Testis (tissue), 3 donors: ENCODE results near the gene RAD17. TPM values are rescaled to one million over a fixed set of nuclear protein-coding genes. Genes with fewer than 3 reads are reported as not detected.
A peak's percentile ranks its signal among the peaks of the same experiment; 100 is the strongest.
"Not testable (repeated sequence)": the region's sequence is repeated elsewhere in the genome, so short reads cannot be mapped to it uniquely, and the experiment has no call there.

Experiments
- DNase-seq: peaks from one replicate; pipeline ENCODE4 v3.0.0-alpha.2; 2019
- H3K27ac ChIP-seq, 2 donors: fragments of 200-600 bp; sonication (generic); one replicate each; pipeline ENCODE4 v1.5.1; 2019
- H3K27me3 ChIP-seq: fragments of 200-600 bp; sonication (generic); one replicate; pipeline ENCODE4 v1.5.1; 2019
- H3K36me3 ChIP-seq: fragments of 200-600 bp; sonication (generic); one replicate; pipeline ENCODE4 v1.5.1; 2017; ENCODE audit warnings: low read depth; ENCODE audit errors: missing control alignments
- H3K4me1 ChIP-seq: fragments of 200-600 bp; sonication (generic); one replicate; pipeline ENCODE4 v1.5.1; 2019
- H3K4me3 ChIP-seq, 2 donors: fragments of 200-600 bp; sonication (generic); one replicate each; pipeline ENCODE4 v1.5.1; 2017 to 2019
- H3K9me3 ChIP-seq: fragments of 200-600 bp; sonication (generic); one replicate; pipeline ENCODE4 v1.5.1; 2017
- POLR2A ChIP-seq: fragments of 450-650 bp; IDR thresholded peaks from one replicate; pipeline ENCODE4 v1.6.1; 2017; ENCODE audit warnings: antibody characterized with exemption, mild to moderate bottlenecking, moderate library complexity
- WGBS, 2 donors: methylation state at CpG; one replicate each; pipeline ENCODE4 v1.1.5; 2018; 5-methylcytosine and 5-hydroxymethylcytosine counted together
- intact Hi-C: fragments of 100-400 bp; cut with DNase I; formaldehyde crosslinking; loops from one replicate; pipeline ENCODE4 v1.15.1; 2023; ENCODE audit warnings: low total_unique reads
- polyA plus RNA-seq: library from polyadenylated mRNA; stranded (reverse); fragments of 350-450 nt; fragmentation: Illumina TruSeq; extraction: RNeasy Lipid Tissue Mini Kit (QIAGEN cat#74804); gene quantifications from one replicate; pipeline ENCODE4 v1.2.3, GENCODE V29; 2014; ENCODE audit warnings: low read depth, low replicate concordance; ENCODE audit not compliant: insufficient read depth
- total RNA-seq, 2 donors: library from RNA; depleted of rRNA; stranded (reverse); fragments of >200 nt; gene quantifications; one replicate each; pipeline ENCODE4 v1.2.3, GENCODE V29; 2016
- TF ChIP-seq, protein P1 (sequence below), 3 experiments: fragments of 450-650 bp in 2 of 3; fragments of 200-600 bp in 1 of 3; sonication (generic) in 1 of 3; IDR thresholded peaks; one replicate each; pipeline ENCODE4 v1.5.1; 2016 to 2019; ENCODE audit warnings: antibody characterized with exemption in 3 of 3, mild to moderate bottlenecking in 2 of 3, moderate library complexity in 1 of 3

RAD17 gene
- total and polyA plus RNA-seq, 3 donors from 2014 or later, result 69.4 to 88.2 (median 75.9) TPM

DNA sequence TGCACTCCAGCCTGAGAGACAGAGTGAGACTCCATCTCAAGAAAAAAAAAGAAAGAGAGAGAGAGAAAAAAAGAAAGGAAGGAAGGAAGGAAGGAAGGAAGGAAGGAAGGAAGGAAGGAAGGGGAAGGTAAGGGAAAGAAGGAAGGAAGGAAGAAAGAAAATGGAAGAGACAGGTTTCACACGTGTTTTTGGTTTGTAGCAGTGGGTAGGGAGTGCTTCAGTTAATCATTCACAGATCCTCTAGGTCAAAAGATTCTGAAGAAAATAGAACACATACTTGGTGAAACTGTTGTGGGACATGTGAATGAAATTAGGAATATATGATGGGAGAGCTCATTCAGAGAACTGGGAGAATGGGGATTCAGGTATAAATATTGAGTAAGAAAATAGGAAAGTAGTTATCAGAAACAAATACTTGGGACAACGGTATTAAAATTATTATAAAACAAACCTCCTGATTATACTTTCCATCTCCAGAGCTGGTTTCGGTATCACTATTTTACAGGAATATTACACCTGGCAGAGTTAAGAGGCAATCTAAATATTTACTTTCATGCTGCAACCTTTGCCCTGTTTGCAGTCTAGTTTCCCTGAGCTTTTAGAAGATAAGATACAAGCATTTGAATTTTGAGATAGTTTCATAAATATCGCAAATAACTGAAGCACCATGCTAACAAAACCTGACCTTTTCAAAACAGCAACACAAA is 82.5 kb downstream of the RAD17 start:
- Histone ChIP-seq H3K27ac (no peak overlapping the region), H3K36me3 (no peaks in the 10 kb centered on the region), H3K4me3 (no peak overlapping the region), H3K4me1 (peaks cover 4% of the 10 kb centered on the region), H3K27me3 (no peaks in the 10 kb centered on the region), H3K9me3 (no peaks in the 10 kb centered on the region)
- intact Hi-C loops, result no loop called here
- no peak for TF ChIP-seq POLR2A
- TF ChIP-seq, protein P1, sequence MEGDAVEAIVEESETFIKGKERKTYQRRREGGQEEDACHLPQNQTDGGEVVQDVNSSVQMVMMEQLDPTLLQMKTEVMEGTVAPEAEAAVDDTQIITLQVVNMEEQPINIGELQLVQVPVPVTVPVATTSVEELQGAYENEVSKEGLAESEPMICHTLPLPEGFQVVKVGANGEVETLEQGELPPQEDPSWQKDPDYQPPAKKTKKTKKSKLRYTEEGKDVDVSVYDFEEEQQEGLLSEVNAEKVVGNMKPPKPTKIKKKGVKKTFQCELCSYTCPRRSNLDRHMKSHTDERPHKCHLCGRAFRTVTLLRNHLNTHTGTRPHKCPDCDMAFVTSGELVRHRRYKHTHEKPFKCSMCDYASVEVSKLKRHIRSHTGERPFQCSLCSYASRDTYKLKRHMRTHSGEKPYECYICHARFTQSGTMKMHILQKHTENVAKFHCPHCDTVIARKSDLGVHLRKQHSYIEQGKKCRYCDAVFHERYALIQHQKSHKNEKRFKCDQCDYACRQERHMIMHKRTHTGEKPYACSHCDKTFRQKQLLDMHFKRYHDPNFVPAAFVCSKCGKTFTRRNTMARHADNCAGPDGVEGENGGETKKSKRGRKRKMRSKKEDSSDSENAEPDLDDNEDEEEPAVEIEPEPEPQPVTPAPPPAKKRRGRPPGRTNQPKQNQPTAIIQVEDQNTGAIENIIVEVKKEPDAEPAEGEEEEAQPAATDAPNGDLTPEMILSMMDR (IDR thresholded peaks at IDR 0.05), result no peak
- no peak for DNase-seq
- 83 to 87% methylated on average over 4 of the region's 4 CpGs for WGBS, 2 donors

DNA sequence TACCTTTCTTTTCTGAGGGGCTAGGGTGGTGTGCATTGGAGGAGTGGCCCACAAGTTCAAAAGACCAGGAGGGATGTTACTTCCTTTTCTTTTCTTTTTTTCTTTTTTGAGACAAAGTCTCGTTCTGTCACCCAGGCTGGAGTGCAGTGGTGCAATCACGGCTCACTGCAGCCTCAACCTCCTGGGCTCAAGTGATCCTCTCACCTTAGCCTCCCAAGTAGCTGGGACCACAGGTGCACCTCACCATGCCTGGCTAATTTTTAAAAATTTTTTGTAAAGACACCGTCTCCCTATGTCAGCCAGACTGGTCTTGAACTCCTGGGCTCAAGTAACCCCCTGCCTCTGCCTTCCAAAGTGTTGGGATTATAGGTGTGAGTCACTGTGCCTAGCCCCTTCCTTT is 83.9 kb downstream of the RAD17 start:
- H3K4me3 ChIP-seq, intact Hi-C loops, H3K4me1 ChIP-seq, DNase-seq, H3K27me3 ChIP-seq, H3K9me3 ChIP-seq, H3K27ac ChIP-seq, H3K36me3 ChIP-seq: not testable (repeated sequence)
- WGBS, 2 donors, result 74 to 79% methylated on average over 3 of the region's 3 CpGs

DNA sequence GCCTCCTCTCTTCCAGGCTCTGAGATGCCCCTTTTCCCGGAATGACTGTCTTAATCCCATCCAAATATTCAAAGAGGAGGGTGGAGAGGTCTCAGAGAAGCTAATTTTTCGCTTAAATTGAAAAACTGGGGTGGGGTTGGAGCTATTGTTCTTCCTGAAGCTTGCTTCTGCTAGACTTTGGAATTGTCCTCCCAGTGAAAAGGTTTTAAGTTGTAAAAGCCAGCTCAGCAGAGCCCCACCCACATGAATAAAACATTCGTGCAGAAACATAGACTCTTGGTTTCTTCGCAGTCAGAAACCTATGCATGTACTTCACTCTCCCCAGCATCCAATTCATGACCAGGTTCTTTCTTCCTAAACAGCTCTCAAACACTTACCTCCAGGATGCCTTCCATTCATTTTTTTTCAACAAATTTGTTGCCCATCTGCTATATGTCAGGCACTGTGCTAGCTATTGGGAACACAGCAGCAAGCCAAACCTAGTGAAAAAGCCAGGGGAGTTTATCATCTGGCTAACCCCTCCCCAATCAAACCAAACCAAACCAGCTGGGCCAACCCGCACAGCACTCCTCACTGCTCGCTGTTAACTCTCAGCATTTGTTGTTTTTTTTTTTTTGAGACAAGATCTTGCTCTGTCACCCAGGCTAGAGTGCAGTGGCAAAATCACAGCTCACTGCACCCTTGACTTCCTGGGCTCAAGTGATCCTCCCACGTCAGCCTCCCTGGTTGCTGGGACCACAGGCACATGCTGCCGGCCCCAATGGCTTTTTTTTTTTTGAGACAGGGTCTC is 85.0 kb downstream of the RAD17 start:
- no peaks in the 10 kb centered on the region for H3K9me3 ChIP-seq
- peaks cover 4% of the 10 kb centered on the region for H3K4me1 ChIP-seq
- H3K36me3 ChIP-seq, result no peaks in the 10 kb centered on the region
- 54 to 58% methylated on average over 8 of the region's 8 CpGs for WGBS, 2 donors
- TF ChIP-seq, protein P1 (IDR thresholded peaks at IDR 0.05), result no peak
- no peak for TF ChIP-seq POLR2A
- H3K4me3 ChIP-seq, result no peak overlapping the region
- H3K27ac ChIP-seq, result peak overlapping the region in 1 of 2 donors; percentile 65
- H3K27me3 ChIP-seq, result no peaks in the 10 kb centered on the region
- intact Hi-C loops, result no loop called here
- DNase-seq, result no peak

DNA sequence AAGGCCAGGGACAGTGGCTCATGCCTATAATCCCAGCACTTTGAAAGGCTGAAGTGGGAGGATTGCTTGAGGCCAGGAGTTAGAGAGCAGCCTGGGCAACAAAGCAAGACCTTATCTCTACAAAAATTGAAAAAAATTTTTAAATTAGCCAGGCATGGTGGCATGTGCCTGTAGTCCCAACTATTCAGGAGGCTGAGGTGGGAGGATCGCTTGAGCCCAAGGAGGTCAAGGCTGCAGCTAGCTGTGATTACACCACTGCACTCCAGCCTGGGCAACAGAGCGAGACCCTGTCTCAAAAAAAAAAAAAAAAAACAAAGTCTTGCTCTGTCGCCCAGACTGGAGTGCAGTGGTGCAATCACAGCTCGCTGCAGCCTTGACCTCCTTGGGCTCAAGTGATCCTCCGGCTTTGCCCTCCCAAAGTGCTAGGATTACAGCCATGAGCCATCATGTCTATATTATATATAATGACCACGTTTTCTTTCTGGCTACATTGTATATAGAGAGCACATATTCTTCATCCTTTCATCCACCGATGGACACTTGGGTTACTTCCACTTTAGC is 85.9 kb downstream of the RAD17 start:
- WGBS, 2 donors, result 59 to 71% methylated on average over 7 of the region's 7 CpGs
- DNase-seq, result peak; percentile 44
- H3K27ac ChIP-seq, result not testable (repeated sequence)

DNA sequence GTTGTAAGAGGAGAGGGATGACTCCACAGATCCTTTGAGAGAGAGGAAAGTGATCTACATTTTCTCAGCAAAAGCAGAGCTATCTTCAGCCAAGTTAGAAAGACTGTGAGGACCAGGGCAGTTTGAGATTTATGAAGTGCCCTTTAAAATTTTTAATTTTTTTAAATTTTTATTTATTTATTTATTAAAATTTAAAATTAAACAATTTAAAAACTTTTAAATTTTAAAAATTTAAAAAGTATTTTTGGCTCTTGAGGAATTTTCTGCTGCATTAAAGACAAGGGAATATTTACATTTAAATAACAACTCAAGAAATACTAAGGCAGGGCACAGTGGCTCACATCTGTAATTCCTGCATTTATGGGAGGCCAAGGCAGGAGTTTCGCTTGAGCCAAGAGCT is 92.6 kb downstream of the RAD17 start:
- TF ChIP-seq, protein P1 (IDR thresholded peaks at IDR 0.05), result no peak
- no peak for DNase-seq
- H3K27me3 ChIP-seq, result no peaks in the 10 kb centered on the region
- no peaks in the 10 kb centered on the region for H3K4me1 ChIP-seq
- intact Hi-C loops, result no loop called here
- H3K36me3 ChIP-seq, result no peaks in the 10 kb centered on the region
- no peaks in the 10 kb centered on the region for H3K9me3 ChIP-seq
- WGBS, 2 donors, result 88 to 100% methylated on average over 1 of the region's 1 CpG
- no peak overlapping the region for H3K27ac ChIP-seq
- no peak overlapping the region for H3K4me3 ChIP-seq

More for the DNA sequence above, 85.9 kb downstream of the RAD17 start:
- H3K4me3 ChIP-seq, H3K27me3 ChIP-seq, H3K9me3 ChIP-seq, H3K36me3 ChIP-seq, intact Hi-C loops, H3K4me1 ChIP-seq: not testable (repeated sequence)

Other genes with a start within 250 kb of the RAD17 start
- 10 to 100 TPM; 35.2 to 41.8 TPM for gene CCNB1, start 202.7 kb upstream of the RAD17 start, total RNA-seq
- gene CCNB1, start 202.7 kb upstream of the RAD17 start, polyA plus RNA-seq, result 75.9 TPM
- 10 to 100 TPM; 26.9 to 38.0 TPM for gene CENPH, start 180.2 kb upstream of the RAD17 start, total RNA-seq
- 38.9 TPM for gene CENPH, start 180.2 kb upstream of the RAD17 start, polyA plus RNA-seq
- gene CDK7, start 134.9 kb upstream of the RAD17 start, total RNA-seq, result 10 to 100 TPM; 31.7 to 35.1 TPM
- 86.0 TPM for gene CDK7, start 134.9 kb upstream of the RAD17 start, polyA plus RNA-seq
- 1 to 10 TPM; 5.9 to 8.2 TPM for gene CCDC125, start 37.0 kb upstream of the RAD17 start, total RNA-seq
- 2.3 TPM for gene CCDC125, start 37.0 kb upstream of the RAD17 start, polyA plus RNA-seq
- gene AK6, start 298 bp upstream of the RAD17 start, total RNA-seq, result 10 to 100 TPM; 24.6 to 32.0 TPM
- 59.2 TPM for gene AK6, start 298 bp upstream of the RAD17 start, polyA plus RNA-seq
- 100 to 1,000 TPM; 121 to 182 TPM for gene TAF9, start 298 bp upstream of the RAD17 start, total RNA-seq
- 297 TPM for gene TAF9, start 298 bp upstream of the RAD17 start, polyA plus RNA-seq
- gene MARVELD2, start 45.3 kb downstream of the RAD17 start, total RNA-seq, result 1 to 10 TPM; 5.5 to 6.9 TPM
- 5.9 TPM for gene MARVELD2, start 45.3 kb downstream of the RAD17 start, polyA plus RNA-seq
- 10 to 100 TPM; 14.9 to 16.0 TPM for gene OCLN, start 123.0 kb downstream of the RAD17 start, total RNA-seq
- 9.2 TPM for gene OCLN, start 123.0 kb downstream of the RAD17 start, polyA plus RNA-seq
- gene GTF2H2C, start 190.4 kb downstream of the RAD17 start, total RNA-seq, result 10 to 100 TPM; 30.6 to 30.9 TPM
- gene GTF2H2C, start 190.4 kb downstream of the RAD17 start, polyA plus RNA-seq, result 28.2 TPM